Hypothalamus (tissue), 51 donors: ENCODE results near the gene USP2.

Experiments
- DNase-seq, 51 donors: peaks; one replicate each; lab custom pipeline; 2025; lab: John Stamatoyannopoulos, UW

The USP2 gene

DNA sequence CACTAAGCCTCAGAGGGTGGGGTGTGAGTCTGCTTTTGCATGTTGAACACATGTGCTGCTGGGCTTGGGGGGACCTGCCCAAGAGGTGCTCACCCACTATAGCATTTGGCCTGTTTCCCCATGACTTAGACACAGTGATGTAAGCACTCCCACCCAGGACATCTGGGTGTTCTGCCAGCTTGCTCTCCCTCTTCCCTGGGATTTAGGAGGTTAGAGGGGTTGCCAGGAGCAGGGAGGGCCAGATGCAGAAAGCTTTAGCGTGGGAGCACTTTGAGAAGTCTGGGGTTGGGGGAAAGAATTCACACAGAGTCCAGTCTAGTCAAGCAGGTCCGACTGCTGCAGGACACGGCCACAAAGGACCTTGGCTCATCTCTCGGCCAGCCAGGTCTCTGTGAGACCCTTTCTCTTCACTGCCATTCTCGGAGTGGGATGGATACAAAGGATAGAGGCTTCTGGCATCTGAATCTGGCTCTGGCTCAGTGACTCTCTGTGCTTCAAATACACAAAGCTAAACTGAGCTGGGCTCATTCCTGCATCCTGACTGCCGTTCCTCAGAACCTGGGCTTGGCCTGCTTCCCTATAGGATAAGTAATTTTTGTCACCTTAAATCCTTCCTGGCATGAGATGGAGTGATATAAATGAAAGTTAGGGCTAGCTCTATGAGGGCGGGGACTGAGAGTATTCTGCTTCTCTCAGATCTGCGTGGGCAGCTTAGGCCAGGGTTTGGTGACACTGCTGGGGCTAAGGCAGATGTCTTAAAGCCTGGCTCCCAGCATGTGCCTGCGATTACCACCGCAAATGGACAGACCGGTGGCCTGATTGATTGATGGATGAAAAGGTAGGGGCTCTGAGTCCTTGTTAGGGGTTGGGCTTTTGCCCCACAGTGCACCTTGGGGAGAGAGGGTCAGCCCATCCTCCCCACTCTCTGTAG lies 14.5 kb downstream of the USP2 start:
- peak in 5 of 51 donors; percentile 21 to 55 (median 25) for DNase-seq

DNA sequence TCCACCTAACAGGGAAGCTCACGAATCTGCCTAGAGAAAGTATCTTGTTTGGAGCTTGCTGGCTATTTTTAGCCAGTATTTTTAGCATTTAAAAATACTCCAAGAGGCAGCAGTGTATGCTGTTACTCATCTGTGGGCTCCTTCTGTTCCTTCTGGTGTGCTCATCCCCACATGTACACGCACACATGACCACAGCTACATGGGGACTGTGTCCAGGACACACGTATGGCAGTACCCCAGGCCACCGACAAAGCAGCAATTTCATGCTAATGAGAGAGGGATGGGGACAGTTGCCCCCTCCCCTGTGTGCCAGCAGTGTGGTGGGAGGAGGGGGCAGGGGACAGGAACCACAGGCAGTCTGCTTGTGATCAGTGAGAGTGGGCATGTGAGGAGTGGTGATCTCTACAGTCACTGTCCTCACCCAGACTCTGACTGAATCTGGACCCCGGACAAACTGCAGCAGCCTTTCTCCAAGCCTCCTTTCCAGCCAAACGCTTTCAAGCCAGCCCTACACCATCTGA lies 16.4 kb downstream of the USP2 start:
- peak in 2 of 51 donors; percentile 49 to 84 for DNase-seq

DNA sequence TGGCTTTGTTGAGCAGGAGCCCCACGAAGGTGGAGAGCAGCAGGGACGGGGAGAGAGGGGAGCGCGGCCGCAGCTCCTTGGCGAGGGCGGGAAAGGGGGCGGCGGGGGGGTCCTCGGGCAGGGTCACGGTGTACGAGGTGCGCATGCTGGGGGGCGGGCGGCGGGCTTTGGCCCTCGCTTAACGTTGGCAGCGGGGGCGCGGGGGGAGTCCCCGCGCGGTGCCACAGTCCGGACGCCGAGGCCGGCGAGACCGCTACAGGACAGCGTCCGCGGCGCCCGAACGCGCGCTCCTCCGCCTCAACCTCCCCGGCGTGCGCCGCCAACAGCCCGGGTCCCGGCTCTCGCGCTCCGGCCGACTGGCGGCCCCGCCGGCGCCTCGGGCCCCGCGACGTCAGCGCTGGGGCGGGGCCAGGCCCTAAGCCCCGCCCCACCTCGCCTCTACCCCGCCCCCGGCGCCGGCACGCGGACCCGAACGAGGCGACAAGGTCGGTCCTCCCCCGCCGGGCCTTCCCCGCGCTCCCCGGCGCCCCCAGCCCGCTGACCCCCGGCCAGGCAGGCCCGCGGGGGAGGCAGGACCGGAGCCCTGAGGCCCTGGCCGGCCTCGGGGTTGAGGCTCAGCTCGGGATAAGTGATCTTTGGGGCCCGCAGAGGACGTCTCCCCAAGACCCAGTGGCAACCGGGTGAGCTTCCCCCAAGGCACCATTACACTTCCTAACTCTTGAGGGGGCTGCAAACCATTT lies 17.5 kb downstream of the USP2 start:
- DNase-seq, result peak in 37 of 51 donors; percentile 24 to 84 (median 56)

DNA sequence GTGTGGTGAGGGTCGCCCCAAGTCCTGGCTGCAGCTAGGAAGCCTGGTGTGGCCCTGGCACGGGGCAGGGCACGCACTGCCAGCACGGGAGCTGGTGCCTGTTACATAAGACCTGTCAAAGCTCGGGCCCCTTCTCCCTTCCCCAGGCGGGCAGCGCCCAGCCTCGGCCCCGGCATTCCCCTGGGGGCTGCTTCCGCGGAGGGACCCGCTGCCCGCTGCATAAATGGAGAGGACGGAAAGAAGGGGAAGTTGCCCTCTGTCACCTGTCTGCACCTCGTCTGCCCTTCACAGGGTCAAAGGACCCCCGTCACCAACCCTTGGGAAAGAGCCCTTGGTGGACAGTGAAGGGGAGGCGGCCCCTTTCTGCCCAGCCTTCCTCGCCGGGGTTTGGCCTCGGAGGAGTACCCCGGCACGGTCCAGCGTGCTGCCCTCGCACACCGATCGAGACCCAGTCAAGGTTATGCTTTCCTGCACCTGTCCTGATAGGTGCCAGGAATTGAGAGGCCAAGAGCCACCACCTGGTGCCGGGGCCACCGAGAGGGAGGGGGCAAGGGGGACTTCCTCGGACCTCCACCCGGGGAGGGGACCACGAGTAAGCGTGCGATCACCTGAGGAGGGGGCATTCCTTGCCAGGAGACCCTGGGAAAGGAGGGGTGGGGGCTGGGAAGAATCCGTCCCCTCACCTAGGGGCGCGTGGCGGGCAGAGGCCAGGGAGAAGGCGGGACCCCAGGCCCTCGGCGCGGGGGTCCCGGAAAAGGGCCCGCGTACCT lies 18.2 kb downstream of the USP2 start:
- DNase-seq, result peak in 3 of 51 donors; percentile 29 to 42 (median 39)

DNA sequence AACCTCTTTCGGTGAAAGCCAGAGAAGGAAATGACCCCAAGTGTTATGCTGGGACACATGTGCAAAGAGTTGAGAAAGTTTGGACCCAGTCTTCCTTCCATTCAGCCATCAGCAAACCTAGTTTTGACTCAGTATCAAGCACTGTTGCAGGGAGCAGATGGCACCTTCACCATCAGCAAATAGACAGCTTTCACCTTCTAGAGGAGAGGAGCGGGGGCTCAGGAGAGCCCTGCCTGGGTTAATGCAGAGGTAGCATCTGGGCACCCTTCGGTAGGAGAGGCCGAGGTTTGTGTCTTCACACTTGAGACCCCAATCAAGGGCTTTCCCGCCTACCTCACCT lies 18.8 kb downstream of the USP2 start:
- DNase-seq, result peak in 1 of 51 donors; percentile 78

DNA sequence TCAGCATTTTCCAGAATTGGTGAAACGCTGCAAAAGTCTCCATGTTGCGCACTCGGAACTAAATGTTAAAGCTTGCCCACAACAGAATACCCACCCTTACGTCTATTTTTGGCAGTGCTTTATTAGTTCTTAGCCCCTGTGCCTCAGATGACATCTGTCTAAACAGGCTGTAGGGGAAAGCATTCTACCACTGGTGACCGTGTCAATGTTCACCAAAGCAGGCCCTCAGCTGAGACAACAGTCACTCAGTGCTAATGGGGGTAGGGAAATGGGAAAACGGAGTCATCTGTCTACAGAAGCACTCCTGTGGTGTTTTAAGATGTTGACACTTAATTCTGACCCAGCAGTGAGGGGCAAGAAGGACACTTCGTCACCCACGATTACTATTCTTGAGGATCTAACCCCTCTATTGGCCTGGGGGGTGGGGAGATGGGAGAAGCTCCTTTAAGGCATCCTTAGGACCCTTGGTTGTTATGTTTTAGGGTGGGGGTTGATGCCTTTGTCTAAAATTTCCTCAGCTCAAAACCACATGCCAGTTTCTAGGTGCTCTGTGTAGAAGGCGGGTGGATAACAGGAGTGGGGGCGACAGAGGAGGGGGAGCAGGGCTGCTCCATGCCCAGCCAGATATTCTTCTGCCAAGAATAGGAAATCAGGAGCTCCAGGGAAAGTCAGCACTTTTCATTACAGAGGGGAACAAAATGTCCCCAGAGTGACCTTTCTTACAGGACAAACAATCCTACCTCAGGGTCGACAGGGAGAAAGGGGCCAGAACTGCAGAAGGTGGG lies 19.4 kb downstream of the USP2 start:
- peak in 4 of 51 donors; percentile 22 to 78 (median 30) for DNase-seq

DNA sequence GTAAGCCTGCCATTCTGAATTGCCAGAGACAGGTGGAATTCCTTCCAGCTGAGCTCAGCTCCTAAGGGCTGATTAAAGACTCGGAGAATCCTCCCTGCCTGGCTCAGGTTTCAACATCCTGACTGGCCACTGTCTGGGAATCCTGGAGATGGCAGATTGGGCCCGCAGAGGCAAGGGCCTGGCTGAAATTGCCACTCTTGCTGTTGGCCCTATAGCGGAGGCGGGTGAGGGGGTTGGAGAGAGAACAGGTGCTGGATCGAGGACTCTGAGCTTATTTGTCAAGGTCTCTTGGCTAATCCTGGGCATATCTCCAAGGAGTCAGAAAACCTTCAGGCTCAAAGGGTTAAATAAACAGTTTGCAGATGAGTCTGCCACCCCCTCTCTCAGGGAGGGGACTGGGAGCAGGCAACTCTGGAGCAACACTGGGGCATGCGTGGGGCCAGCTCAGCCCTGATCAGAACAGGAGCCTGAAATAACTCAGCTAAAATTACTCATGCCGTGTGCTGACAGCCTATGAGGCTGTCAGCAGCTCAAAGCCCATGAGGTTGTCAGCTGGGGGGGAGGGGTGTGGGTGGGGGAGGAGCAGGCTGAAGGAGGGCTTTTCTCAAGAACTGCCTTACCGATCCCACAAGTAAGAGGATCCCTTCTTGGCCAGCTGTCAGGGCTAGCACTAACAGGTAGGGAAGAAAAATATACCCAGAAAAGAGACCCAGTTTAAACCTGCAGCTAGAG lies 20.3 kb downstream of the USP2 start:
- peak in 17 of 51 donors; percentile 26 to 73 (median 51) for DNase-seq

DNA sequence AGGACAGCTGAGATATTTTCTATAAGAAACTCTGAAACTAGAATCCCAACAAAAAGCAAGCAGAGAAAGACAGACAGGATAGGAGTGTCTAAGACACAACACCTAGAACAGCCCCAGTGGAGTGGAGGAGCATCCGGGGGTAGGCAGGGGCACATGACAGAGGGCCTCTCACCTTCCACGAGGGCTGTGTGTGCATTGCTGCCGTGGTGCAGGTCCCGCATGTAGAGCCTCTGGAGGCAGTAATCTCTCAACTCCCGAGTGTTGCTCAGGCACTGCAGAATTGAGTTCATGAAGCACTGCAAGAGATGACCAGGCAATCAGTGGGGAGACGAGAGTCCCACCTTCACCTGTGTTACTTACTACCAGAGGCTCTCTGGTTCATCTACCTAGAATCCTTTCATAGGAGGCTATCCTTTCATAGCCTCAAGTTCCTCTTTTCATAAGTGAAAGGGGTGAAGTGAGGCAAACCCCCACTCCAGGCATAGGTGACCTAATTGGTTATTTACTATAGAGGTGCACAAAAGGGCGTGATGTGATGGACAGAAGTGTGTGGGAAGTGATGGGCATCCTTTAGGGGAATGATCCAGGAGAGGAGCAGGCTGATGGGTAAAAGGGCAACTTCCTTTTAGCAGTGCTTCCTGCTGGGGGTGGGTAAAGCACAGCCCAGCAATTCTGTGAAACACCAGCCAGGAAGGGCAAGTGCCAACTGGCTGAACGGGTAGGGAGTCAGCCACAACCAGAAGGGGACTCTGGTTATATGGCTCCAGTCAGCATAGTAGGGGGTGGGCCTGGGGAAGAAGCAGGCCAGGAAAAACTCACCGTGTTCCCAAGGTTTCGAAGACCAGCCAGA lies 21.9 kb downstream of the USP2 start:
- no peak for DNase-seq

DNA sequence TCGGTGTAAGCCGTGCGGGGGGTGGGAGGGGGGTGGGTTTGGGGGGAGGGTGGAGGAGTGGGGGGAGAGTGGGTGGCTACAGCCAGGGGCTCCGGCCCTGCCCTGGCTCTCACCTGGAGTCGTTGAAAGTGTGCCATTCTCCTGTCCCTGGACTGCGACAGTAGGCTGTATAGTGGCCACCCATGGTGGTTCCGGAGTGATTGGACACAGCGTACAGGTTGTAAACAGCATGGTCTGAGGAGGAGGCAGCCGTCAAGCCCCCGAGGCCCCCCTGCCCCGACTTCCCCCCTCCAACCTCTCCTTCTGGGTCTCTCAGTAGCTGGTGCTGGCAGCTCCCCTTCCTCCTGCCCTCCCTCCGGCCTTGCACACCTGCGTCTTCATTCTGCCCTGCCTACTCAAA lies 24.4 kb downstream of the USP2 start:
- DNase-seq, result no peak

DNA sequence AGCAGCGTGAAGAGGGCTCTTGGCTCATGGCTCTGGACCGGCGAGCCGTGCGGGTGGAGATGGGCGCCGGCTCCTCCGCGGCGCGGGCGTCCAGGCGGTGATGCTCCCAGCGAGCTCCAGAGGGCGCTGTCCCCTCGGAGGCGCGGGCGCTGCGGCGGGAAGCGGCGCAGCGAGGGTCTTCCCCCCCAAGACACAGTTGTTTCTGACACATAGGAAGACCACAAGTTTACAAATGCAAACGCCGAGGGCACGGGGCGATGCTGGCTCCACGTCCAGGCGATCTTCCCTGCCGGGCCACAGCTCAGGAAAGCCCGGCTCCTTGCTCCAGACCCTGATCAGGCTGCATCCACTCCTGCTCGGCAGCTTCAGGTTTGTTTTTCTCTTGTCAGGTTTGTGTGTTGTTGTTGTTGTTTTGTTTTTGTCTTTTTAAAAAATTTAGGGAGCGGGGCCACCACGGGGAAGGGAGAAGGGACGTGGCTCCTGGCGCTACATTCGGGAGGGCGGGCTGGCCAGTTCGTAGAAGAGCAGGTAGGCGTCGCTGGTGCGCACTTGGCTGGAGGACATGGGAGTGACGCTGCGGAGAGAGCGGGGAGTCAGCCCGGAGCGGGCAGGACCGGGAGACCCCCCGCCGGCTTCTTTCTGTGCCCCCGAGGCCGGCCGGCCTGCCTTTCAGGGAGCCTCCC lies 25.0 kb downstream of the USP2 start:
- DNase-seq, result peak in 41 of 51 donors; percentile 33 to 81 (median 64)

DNA sequence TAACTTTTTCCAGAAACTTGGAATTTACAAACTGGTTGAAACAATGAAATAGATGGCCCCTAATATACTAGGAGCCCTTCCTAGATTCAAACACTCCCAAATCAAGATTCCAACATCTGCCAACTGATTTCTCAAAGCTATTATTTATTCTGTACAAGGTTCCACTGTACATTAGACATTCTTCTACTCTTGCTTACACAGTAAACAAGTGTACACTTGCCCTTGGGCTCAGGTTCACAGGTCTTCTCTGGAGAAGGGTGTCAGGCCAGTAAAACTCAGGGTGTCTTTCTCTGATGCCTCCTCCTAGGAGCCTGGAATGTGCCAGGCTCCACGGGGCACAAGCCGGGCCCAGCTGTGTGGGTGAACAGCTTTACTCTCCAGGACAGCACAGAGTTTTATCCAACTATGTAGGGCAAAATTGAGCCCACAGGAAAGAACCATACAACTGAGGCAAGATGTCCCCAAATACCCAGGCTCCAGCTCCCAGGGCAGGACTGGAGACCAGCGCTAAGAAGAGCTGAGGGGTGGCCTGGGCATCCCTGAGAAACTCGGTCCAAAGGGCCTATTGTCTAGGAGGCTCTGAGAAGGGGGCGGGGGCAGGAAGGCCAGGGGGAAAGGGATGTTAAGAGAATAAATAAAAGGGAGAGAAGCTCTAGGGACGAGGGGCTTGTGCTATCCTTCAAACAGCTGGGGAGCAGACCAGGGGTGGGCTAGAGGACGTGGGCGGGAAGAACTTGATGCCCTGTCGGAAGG lies 26.2 kb downstream of the USP2 start:
- DNase-seq, result no peak

DNA sequence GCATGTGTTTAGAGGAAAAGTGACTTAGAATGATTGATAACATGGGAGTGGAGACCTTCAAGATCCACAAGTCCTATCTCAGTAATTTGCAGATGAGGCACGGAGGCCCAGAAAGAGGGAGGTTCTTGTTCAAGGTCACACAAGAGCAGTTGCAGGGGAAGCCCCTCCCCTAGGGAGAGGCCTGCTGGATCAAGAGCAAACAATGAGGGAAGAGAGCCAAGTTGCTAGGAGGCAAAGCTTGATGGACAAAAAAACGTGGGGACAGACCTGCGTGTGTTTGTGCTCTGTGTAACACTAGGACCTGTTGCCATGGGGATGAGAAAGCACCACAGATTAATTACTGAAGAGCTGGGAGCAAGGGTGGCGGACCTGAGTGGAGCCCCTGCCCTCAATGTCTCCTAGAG lies 28.6 kb downstream of the USP2 start:
- DNase-seq, result peak in 7 of 51 donors; percentile 16 to 55 (median 34)

DNA sequence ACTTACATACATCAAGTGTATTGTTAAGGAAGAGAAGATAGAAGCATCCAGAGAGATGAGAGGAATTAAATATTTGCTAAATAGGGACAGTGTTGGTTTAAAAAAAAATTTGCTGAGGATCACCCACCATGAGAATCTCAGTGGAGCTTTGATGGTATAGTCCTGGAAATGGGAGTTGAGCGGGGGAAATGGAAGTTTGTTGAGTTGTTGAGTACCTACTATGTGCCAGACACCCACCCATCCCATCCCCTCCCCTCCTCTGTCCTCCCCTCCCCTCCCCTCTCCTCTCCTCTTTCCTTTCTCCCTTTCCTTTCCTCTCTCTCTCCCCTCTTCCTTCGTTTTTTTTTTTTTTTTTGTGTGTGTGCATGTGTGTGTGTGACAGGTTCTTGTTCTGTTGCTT lies 30.3 kb downstream of the USP2 start:
- no peak for DNase-seq

DNA sequence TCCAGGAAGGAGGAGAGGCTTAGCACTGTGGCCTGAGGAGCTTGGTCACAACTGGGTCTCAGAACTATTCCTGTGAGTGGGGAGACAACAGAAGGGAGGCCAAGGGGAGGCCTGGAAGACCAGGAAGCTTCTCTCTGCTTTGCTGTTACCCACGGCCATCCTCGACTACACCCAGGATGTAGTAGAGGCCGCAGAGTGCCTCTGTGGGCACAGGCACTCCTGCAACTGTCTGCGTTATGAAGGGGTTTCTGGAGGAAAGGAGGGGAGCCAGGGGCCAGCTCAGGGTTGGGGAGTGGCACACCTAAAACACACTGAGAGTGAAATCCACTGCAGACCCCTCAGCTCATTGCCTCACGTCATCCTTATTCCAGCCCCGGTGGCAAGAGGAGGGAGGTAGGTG lies 31.2 kb downstream of the USP2 start:
- no peak for DNase-seq

DNA sequence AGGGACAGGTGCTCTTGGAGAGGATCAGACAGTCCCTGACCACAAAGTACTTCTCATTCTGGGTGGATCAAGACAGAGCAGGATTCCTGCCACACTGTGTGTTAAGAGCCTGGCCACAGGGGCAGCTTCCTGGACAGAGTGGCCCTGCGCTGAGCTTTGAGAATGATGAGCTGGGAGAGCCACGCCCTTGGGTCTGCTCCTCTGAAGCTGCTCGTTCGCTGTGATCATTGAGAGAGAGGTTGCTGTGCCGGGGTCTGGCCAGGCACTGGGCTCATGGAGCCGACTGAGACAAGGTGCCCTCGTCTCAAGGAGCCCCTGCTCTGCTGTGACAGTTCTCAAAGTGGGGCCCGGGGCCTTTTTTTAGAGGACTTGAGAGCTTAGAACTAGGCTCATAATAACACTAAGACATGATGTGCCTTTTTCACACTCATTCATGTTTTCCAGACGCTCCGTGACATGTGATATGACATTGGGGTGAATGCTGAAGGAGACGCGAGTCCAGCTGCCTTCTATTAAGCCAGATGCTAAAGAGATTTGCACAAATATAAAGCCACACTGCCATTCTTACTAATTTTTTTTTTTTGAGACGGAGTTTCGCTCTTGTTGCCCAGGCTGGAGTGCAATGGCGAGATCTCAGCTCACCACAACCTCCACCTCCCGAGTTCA lies 33.4 kb downstream of the USP2 start:
- no peak for DNase-seq

DNA sequence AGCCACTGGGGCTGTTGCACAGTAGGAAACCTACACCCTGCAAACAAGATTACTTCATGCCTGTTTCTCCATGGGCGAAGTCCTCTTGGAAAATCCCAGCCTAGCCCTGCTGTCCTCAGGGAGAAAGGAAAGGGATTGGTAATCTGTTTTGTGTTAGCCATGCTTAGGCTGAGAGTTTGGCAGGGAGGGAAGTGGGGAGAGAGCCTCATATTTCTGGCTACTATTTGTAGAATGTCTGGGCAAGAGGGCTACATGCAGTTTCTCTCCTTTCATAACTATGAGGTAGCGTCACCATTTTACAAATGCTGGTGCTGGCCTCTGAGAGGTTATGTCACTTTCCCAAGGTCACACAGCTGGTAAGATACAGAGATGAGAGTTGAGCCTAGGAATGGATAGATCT lies 34.2 kb downstream of the USP2 start:
- DNase-seq, result no peak
